Measurements from ENCODE around the gene BCL7C.
"Not testable (repeated sequence)": the region's sequence is repeated elsewhere in the genome, so short reads cannot be mapped to it uniquely, and the experiment has no call there.

The BCL7C gene

GRCh38 chr16:30893744-30894539 lies at the start of gene BCL7C:
Gene BCL7C (minus strand): TSS chr16:30894077. CDS start chr16:30893944, 133 bp downstream.
- peak; percentile 45 to 67 for DNase-seq (ENCODE audit: low read depth in 2 of 2)

GRCh38 chr16:30942426-30942806 lies 48.5 kb upstream of the BCL7C start:
- DNase-seq (ENCODE audit: low read depth in 2 of 2), result no peak

GRCh38 chr16:30941600-30942425 lies 47.9 kb upstream of the BCL7C start:
- DNase-seq (ENCODE audit: low read depth in 2 of 2), result no peak

GRCh38 chr16:30939571-30939970 lies 45.7 kb upstream of the BCL7C start:
- not testable (repeated sequence) for DNase-seq (ENCODE audit: low read depth in 2 of 2)

- no peak for DNase-seq (ENCODE audit: low read depth in 2 of 2)
Observed at GRCh38 chr16:30937692-30938091, 43.8 kb upstream of the BCL7C start.

GRCh38 chr16:30934827-30935557 lies 41.1 kb upstream of the BCL7C start:
- no peak for DNase-seq (ENCODE audit: low read depth in 2 of 2)

GRCh38 chr16:30931068-30931650 lies 37.3 kb upstream of the BCL7C start:
- no peak for DNase-seq (ENCODE audit: low read depth in 2 of 2)

GRCh38 chr16:30930160-30930571 lies 36.3 kb upstream of the BCL7C start:
- no peak for DNase-seq (ENCODE audit: low read depth in 2 of 2)

GRCh38 chr16:30929167-30929566 lies 35.3 kb upstream of the BCL7C start:
- DNase-seq (ENCODE audit: low read depth in 2 of 2), result no peak

- no peak for DNase-seq (ENCODE audit: low read depth in 2 of 2)
Observed at GRCh38 chr16:30928390-30928789, 34.5 kb upstream of the BCL7C start.

- DNase-seq (ENCODE audit: low read depth in 2 of 2), result no peak
Observed at GRCh38 chr16:30927789-30928378, 34.0 kb upstream of the BCL7C start.

GRCh38 chr16:30926937-30927788 lies 33.3 kb upstream of the BCL7C start:
- DNase-seq (ENCODE audit: low read depth in 2 of 2), result no peak

- DNase-seq (ENCODE audit: low read depth in 2 of 2), result no peak
Observed at GRCh38 chr16:30925995-30926811, 32.3 kb upstream of the BCL7C start.

- DNase-seq (ENCODE audit: low read depth in 2 of 2), result no peak
Observed at GRCh38 chr16:30925632-30925987, 31.7 kb upstream of the BCL7C start.

- no peak for DNase-seq (ENCODE audit: low read depth in 2 of 2)
Observed at GRCh38 chr16:30924913-30925631, 31.2 kb upstream of the BCL7C start.

- DNase-seq (ENCODE audit: low read depth in 2 of 2), result no peak
Observed at GRCh38 chr16:30924076-30924912, 30.4 kb upstream of the BCL7C start.

GRCh38 chr16:30923554-30924075 lies 29.7 kb upstream of the BCL7C start, which contains the start of gene FBXL19:
Gene FBXL19 (plus strand): TSS chr16:30923572. CDS start chr16:30925755, 2,183 bp downstream.
- DNase-seq (ENCODE audit: low read depth in 2 of 2), result no peak

Data from stimulated activated CD8-positive, alpha-beta memory T cell treated with anti-CD3 and anti-CD28 coated beads, Interleukin-2, amount 100 ng/mL, for 1 hour (primary cell).